Epithelial cell of esophagus (primary cell): ENCODE data around the gene MTHFS.

Experiments
- DNase-seq: peaks from one replicate; pipeline ENCODE4 v3.0.0; 2010; ENCODE audit warnings: low read depth
- H3K4me3 ChIP-seq: 2 replicates; pipeline ENCODE4 v1.5.1; 2011; ENCODE audit warnings: mild to moderate bottlenecking, low read length, control low read depth
- CTCF ChIP-seq: IDR thresholded peaks from 2 replicates; pipeline ENCODE4 v1.5.1; 2011; ENCODE audit warnings: low read depth, mild to moderate bottlenecking, low read length, control low read depth, inconsistent platforms; ENCODE audit not compliant: insufficient read depth; ENCODE audit errors: missing control alignments

MTHFS gene

GRCh38 chr15:79832367-79833120, 64.3 kb downstream of the MTHFS start:
- H3K4me3 ChIP-seq, result no peak overlapping the region
- no peak for TF ChIP-seq CTCF
- no peak for DNase-seq

- no peak for DNase-seq
- no peak overlapping the region for H3K4me3 ChIP-seq
- no peak for TF ChIP-seq CTCF
These were observed 65.2 kb downstream of the MTHFS start for GRCh38 chr15:79831604-79832003.

GRCh38 chr15:79829950-79830349, 66.9 kb downstream of the MTHFS start:
- no peak overlapping the region for H3K4me3 ChIP-seq
- DNase-seq, result no peak
- TF ChIP-seq CTCF, result no peak

GRCh38 chr15:79828447-79828846, 68.4 kb downstream of the MTHFS start:
- TF ChIP-seq CTCF, result no peak
- no peak for DNase-seq
- no peak overlapping the region for H3K4me3 ChIP-seq

- no peak for TF ChIP-seq CTCF
- no peak for DNase-seq
These were observed 70.0 kb downstream of the MTHFS start for GRCh38 chr15:79826800-79827199.

GRCh38 chr15:79824136-79824701, 72.6 kb downstream of the MTHFS start:
- no peak for DNase-seq
- H3K4me3 ChIP-seq, result no peak overlapping the region
- no peak for TF ChIP-seq CTCF

More at GRCh38 chr15:79826800-79827199, 70.0 kb downstream of the MTHFS start:
- H3K4me3 ChIP-seq, result no peak overlapping the region

GRCh38 chr15:79820820-79821219, 76.0 kb downstream of the MTHFS start:
- TF ChIP-seq CTCF, result no peak
- no peak for DNase-seq
- no peak overlapping the region for H3K4me3 ChIP-seq
